ENCODE measurements around the gene MYO15B.

DNA sequence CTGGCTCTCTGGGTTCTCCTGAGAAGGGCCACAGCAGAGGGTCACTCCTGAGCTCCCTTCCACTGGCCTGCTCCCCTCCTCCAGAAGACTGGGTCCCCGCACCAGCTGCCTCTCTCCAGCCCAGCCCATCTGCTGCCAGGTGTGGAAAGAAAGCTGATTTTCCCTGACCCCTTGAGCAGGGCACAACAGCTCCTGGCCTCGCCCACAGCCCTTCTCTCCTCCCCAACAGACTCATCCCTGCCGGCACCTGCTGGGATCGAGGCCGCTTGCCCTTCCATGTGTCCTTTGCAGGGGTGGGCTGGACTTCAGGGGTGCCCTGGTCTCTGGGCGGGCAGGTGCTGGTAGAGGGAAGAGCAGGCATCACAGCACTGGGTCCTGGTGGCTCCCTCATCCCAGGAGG lies 40.8 kb downstream of the MYO15B start:
- TF ChIP-seq MAFK (IDR thresholded peaks at IDR 0.05; ENCODE audit: low read depth, low read length) (no peak), POLR2A (IDR thresholded peaks at IDR 0.05; ENCODE audit: low read depth, low read length) (no peak)
- TF ChIP-seq, protein P1, sequence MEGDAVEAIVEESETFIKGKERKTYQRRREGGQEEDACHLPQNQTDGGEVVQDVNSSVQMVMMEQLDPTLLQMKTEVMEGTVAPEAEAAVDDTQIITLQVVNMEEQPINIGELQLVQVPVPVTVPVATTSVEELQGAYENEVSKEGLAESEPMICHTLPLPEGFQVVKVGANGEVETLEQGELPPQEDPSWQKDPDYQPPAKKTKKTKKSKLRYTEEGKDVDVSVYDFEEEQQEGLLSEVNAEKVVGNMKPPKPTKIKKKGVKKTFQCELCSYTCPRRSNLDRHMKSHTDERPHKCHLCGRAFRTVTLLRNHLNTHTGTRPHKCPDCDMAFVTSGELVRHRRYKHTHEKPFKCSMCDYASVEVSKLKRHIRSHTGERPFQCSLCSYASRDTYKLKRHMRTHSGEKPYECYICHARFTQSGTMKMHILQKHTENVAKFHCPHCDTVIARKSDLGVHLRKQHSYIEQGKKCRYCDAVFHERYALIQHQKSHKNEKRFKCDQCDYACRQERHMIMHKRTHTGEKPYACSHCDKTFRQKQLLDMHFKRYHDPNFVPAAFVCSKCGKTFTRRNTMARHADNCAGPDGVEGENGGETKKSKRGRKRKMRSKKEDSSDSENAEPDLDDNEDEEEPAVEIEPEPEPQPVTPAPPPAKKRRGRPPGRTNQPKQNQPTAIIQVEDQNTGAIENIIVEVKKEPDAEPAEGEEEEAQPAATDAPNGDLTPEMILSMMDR (conservative IDR thresholded peaks at IDR 0.05; ENCODE audit: low read depth, low read length): no peak

Data from IMR-90 (cell line).